SK-N-SH (cell line): ENCODE results near the gene SEMA3D. TPM values are rescaled to one million over a fixed set of nuclear protein-coding genes. Genes with fewer than 3 reads are reported as not detected.

Source experiments
- CTCF ChIA-PET: fragments of 300-600, 350-600 bp; formaldehyde crosslinking; extraction: SDS; loops from one replicate; lab custom pipeline; 2021; lab: Yijun Ruan, JAX
- POLR2A ChIA-PET: fragments of 350-600 bp; sonication (Branson Sonifier 250); formaldehyde crosslinking; extraction: SDS; loops from one replicate; lab custom pipeline; 2020; ENCODE audit warnings: antibody characterized with exemption, inconsistent platforms; lab: Yijun Ruan, JAX
- DNase-seq: peaks from one replicate; pipeline ENCODE4 v3.0.0; 2012
- H2AFZ ChIP-seq: fragments of 200-600 bp; sonication (generic); 2 replicates; pipeline ENCODE4 v1.8.1; 2016; ENCODE audit warnings: antibody characterized with exemption, mild to moderate bottlenecking, low read depth
- H3F3A ChIP-seq: fragments of 200-600 bp; sonication (generic); replicated peaks from 2 replicates; pipeline ENCODE3; 2016; ENCODE audit warnings: antibody characterized with exemption, mild to moderate bottlenecking; ENCODE audit not compliant: insufficient read depth
- H3K27ac ChIP-seq, 2 experiments: fragments of 200-500 bp in 1 of 2; fragments of 200-600 bp in 1 of 2; sonication (Bioruptor generic) in 1 of 2; sonication (generic), shearing (Covaris generic) in 1 of 2; 2 replicates each; pipeline versions ENCODE4 v1.5.1 to v1.6.1; 2014 to 2016; ENCODE audit warnings: low read depth in 2 of 2, inconsistent platforms in 1 of 2, low read length in 1 of 2, mild to moderate bottlenecking in 1 of 2, mixed read lengths in 1 of 2
- H3K27me3 ChIP-seq: fragments of 200-600 bp; sonication (generic), shearing (Covaris generic); 2 replicates; pipeline ENCODE4 v1.6.1; 2016; ENCODE audit warnings: mixed run types; ENCODE audit not compliant: insufficient read depth
- H3K36me3 ChIP-seq, 2 experiments: fragments of 200-500 bp in 1 of 2; fragments of 200-600 bp in 1 of 2; sonication (Bioruptor generic) in 1 of 2; sonication (generic) in 1 of 2; replicated peaks in 1 of 2; 2 replicates each; pipeline versions ENCODE3 to v1.5.1; 2014 to 2016; ENCODE audit warnings: low read length in 1 of 2, mild to moderate bottlenecking in 1 of 2; ENCODE audit not compliant: insufficient read depth in 2 of 2, control insufficient read depth in 1 of 2
- H3K4me1 ChIP-seq, 2 experiments: fragments of 200-500 bp in 1 of 2; fragments of 200-600 bp in 1 of 2; sonication (Bioruptor generic) in 1 of 2; sonication (generic), shearing (Covaris generic) in 1 of 2; 2 replicates each; pipeline versions ENCODE4 v1.5.1 to v1.6.1; 2014 to 2016; ENCODE audit warnings: low read depth in 1 of 2, low read length in 1 of 2, mixed run types in 1 of 2; ENCODE audit not compliant: insufficient read depth in 2 of 2, control insufficient read depth in 1 of 2
- H3K4me2 ChIP-seq: fragments of 200-600 bp; sonication (generic), shearing (Covaris generic); 2 replicates; pipeline ENCODE4 v1.6.1; 2017; ENCODE audit warnings: mixed run types
- H3K4me3 ChIP-seq, 2 experiments: fragments of 200-500 bp in 1 of 2; fragments of 200-600 bp in 1 of 2; sonication (Bioruptor generic) in 1 of 2; sonication (generic), shearing (Covaris generic) in 1 of 2; 2 replicates each; pipeline versions ENCODE4 v1.5.1 to v1.8.1; 2014 to 2016; ENCODE audit warnings: low read depth in 2 of 2, inconsistent platforms in 1 of 2, low read length in 1 of 2, mild to moderate bottlenecking in 1 of 2, mixed read lengths in 1 of 2, moderate library complexity in 1 of 2
- H3K79me2 ChIP-seq: fragments of 200-600 bp; sonication (generic); 2 replicates; pipeline ENCODE4 v1.8.1; 2017; ENCODE audit warnings: mild to moderate bottlenecking; ENCODE audit not compliant: insufficient read depth
- H3K9ac ChIP-seq: fragments of 200-600 bp; sonication (generic); 2 replicates; pipeline ENCODE4 v1.6.1; 2017; ENCODE audit warnings: mixed run types
- H3K9me2 ChIP-seq: fragments of 200-600 bp; sonication (generic); 2 replicates; pipeline ENCODE4 v1.6.1; 2017; ENCODE audit warnings: mixed run types
- H3K9me3 ChIP-seq: fragments of 200-600 bp; sonication (generic); 2 replicates; pipeline ENCODE4 v1.6.1; 2017; ENCODE audit warnings: mixed run types, mild to moderate bottlenecking, moderate library complexity
- H4K20me1 ChIP-seq: fragments of 200-600 bp; sonication (generic); 2 replicates; pipeline ENCODE4 v1.6.1; 2017; ENCODE audit warnings: mild to moderate bottlenecking, mixed run types; ENCODE audit not compliant: insufficient read depth
- ELF1 ChIP-seq: IDR thresholded peaks from 2 replicates; pipeline ENCODE4 v1.4.0; 2012
- EP300 ChIP-seq, 2 experiments: IDR thresholded peaks; 2 replicates each; pipeline versions ENCODE4 v1.4.0 to v1.6.1; 2012; ENCODE audit warnings: borderline replicate concordance in 1 of 2, low read depth in 1 of 2, low read length in 1 of 2
- EZH2phosphoT487 ChIP-seq: fragments of 200-600 bp; sonication (generic); IDR thresholded peaks from 2 replicates; pipeline ENCODE4 v1.6.1; 2017; ENCODE audit warnings: low read depth, mixed run types, mild to moderate bottlenecking, antibody characterized with exemption, moderate library complexity, borderline replicate concordance
- JUND ChIP-seq: IDR thresholded peaks from 2 replicates; pipeline ENCODE4 v1.4.0; 2012
- MEF2A ChIP-seq: IDR thresholded peaks from 2 replicates; pipeline ENCODE4 v1.4.0; 2012; ENCODE audit warnings: low read depth, borderline replicate concordance
- MXI1 ChIP-seq: IDR thresholded peaks from 2 replicates; pipeline ENCODE4 v1.6.1; 2012; ENCODE audit warnings: mild to moderate bottlenecking, low read depth, low read length, improper control_type of control experiment
- PBX3 ChIP-seq: IDR thresholded peaks from 2 replicates; pipeline ENCODE4; 2012
- RAD21 ChIP-seq: IDR thresholded peaks from 2 replicates; pipeline ENCODE4 v1.6.1; 2012; ENCODE audit warnings: mild to moderate bottlenecking, low read length
- SIN3A ChIP-seq: IDR thresholded peaks from 2 replicates; pipeline ENCODE4 v1.6.1; 2012; ENCODE audit warnings: low read depth, mild to moderate bottlenecking, low read length, moderate library complexity, borderline replicate concordance
- SMC3 ChIP-seq: IDR thresholded peaks from 2 replicates; pipeline ENCODE4 v1.6.1; 2012; ENCODE audit warnings: low read depth, low read length, improper control_type of control experiment
- TAF1 ChIP-seq: IDR thresholded peaks from 2 replicates; pipeline ENCODE4 v1.6.1; 2012; ENCODE audit warnings: low read depth, mild to moderate bottlenecking, low read length, moderate library complexity, borderline replicate concordance
- TCF12 ChIP-seq: IDR thresholded peaks from 2 replicates; pipeline ENCODE4 v1.4.0; 2012
- TEAD4 ChIP-seq: IDR thresholded peaks from 2 replicates; pipeline ENCODE4 v1.4.0; 2012; ENCODE audit warnings: mild to moderate bottlenecking, borderline replicate concordance; ENCODE audit not compliant: insufficient read depth
- USF1 ChIP-seq: IDR thresholded peaks from 2 replicates; pipeline ENCODE4 v1.4.0; 2012; ENCODE audit warnings: low read depth, borderline replicate concordance
- WGBS: methylation state at CpG from one replicate; pipeline ENCODE4 v1.1.6; 2017; ENCODE audit warnings: low lambda C conversion rate; 5-methylcytosine and 5-hydroxymethylcytosine counted together
- polyA plus RNA-seq, 3 experiments: library from polyadenylated mRNA; depleted of rRNA; stranded (reverse); fragments of >200 nt; gene quantifications; 2 replicates each; pipeline ENCODE4 v1.2.3, GENCODE V29; 2012
- TF ChIP-seq, protein P1 (sequence below): IDR thresholded peaks from 2 replicates; pipeline ENCODE4 v1.4.0; 2012; ENCODE audit warnings: low read depth
- TF ChIP-seq, protein P2 (sequence below): fragments of 200-600 bp; sonication (generic); IDR thresholded peaks from 2 replicates; pipeline ENCODE4 v1.6.1; 2017; ENCODE audit warnings: antibody characterized with exemption, mild to moderate bottlenecking, moderate library complexity
- TF ChIP-seq, protein P3 (sequence below): IDR thresholded peaks from 2 replicates; pipeline ENCODE4 v1.6.1; 2012; ENCODE audit warnings: mild to moderate bottlenecking, low read depth, low read length, moderate library complexity

The SEMA3D gene
- polyA plus RNA-seq, 1 of the 3 experiments (the other 2 are of a cell fraction) = 30.1 TPM

DNA sequence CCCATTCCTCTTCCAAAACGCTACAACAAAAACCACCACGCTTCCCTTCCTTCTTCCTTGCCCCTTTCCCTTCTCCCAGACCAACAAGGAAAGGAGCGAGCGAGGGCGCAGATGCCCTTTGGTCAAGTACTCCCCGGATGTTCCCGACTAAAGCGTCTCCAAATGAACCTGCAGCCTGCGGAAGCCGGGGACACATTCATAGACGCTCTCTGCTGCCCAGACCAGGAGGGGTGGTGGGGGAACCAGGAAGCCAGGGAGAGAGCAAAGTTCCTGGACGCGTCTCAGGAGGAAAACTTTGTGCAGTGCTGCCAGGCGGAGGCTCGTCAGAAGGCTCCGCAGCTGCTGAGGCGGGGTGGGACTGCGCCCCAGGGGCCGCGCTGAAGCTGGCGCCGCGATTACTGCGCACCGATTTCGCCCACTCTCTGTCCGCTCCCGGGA is 754 bp downstream of the SEMA3D start (continued):
- TF ChIP-seq USF1 (no peak), TCF12 (no peak), MXI1 (no peak), RAD21 (no peak), TAF1 (peak; percentile 77), EZH2phosphoT487 (no peak), JUND (no peak), EP300 (IDR thresholded peaks at IDR 0.05; ENCODE audit: borderline replicate concordance in 1 of 2, low read depth in 1 of 2, low read length in 1 of 2) (no peak), PBX3 (no peak), MEF2A (no peak)

DNA sequence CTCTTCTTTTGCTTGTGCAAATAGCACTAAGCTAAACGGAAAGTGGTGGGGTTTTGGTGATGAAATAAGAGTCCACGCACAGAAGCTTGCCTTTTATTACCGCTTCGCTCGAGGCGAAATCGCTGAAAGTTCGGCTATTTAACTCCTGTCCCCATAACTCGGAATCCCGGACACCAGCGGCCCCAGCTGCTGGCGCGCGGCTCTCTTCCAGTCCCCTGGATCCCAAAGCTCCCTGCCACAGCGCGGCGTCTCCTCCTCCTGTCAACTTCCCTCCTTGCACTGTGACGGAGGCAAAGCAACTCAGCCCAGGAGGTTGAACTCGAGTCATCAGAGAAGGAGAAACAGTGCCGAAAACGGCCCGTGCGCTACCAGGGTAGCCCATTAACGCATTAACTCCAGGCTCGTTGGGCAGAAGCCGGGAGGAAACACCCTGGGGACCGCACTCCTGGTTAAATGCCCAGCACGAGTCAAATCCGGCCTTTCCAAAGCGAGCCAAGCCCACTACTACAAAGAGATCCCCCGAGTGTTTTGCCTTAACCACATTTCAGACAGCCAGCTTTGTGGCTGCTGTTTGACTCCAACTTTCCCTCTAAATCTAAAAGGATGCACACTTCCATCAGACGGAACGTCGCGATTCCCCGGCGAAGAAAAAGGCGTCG is 1.3 kb downstream of the SEMA3D start:
- no peaks in the 10 kb centered on the region for H3K9me2 ChIP-seq
- H4K20me1 ChIP-seq = no peaks in the 10 kb centered on the region
- TF ChIP-seq TCF12 (no peak), TAF1 (0 out of 2 replicates have a peak, but pooled peaks have one; percentile 22), TEAD4 (no peak), MXI1 (peak; percentile 40), RAD21 (peak; percentile 43; the same call in 1 of the 2 replicates), SMC3 (peak; percentile 48), SIN3A (peak; percentile 65; the same call in 1 of the 2 replicates), ELF1 (no peak)
- TF ChIP-seq, protein P1, sequence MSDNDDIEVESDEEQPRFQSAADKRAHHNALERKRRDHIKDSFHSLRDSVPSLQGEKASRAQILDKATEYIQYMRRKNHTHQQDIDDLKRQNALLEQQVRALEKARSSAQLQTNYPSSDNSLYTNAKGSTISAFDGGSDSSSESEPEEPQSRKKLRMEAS = peak; percentile 47; the same call in 1 of the 2 replicates
- TF ChIP-seq, protein P2, sequence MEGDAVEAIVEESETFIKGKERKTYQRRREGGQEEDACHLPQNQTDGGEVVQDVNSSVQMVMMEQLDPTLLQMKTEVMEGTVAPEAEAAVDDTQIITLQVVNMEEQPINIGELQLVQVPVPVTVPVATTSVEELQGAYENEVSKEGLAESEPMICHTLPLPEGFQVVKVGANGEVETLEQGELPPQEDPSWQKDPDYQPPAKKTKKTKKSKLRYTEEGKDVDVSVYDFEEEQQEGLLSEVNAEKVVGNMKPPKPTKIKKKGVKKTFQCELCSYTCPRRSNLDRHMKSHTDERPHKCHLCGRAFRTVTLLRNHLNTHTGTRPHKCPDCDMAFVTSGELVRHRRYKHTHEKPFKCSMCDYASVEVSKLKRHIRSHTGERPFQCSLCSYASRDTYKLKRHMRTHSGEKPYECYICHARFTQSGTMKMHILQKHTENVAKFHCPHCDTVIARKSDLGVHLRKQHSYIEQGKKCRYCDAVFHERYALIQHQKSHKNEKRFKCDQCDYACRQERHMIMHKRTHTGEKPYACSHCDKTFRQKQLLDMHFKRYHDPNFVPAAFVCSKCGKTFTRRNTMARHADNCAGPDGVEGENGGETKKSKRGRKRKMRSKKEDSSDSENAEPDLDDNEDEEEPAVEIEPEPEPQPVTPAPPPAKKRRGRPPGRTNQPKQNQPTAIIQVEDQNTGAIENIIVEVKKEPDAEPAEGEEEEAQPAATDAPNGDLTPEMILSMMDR = peak; percentile 45
- TF ChIP-seq, protein P3, sequence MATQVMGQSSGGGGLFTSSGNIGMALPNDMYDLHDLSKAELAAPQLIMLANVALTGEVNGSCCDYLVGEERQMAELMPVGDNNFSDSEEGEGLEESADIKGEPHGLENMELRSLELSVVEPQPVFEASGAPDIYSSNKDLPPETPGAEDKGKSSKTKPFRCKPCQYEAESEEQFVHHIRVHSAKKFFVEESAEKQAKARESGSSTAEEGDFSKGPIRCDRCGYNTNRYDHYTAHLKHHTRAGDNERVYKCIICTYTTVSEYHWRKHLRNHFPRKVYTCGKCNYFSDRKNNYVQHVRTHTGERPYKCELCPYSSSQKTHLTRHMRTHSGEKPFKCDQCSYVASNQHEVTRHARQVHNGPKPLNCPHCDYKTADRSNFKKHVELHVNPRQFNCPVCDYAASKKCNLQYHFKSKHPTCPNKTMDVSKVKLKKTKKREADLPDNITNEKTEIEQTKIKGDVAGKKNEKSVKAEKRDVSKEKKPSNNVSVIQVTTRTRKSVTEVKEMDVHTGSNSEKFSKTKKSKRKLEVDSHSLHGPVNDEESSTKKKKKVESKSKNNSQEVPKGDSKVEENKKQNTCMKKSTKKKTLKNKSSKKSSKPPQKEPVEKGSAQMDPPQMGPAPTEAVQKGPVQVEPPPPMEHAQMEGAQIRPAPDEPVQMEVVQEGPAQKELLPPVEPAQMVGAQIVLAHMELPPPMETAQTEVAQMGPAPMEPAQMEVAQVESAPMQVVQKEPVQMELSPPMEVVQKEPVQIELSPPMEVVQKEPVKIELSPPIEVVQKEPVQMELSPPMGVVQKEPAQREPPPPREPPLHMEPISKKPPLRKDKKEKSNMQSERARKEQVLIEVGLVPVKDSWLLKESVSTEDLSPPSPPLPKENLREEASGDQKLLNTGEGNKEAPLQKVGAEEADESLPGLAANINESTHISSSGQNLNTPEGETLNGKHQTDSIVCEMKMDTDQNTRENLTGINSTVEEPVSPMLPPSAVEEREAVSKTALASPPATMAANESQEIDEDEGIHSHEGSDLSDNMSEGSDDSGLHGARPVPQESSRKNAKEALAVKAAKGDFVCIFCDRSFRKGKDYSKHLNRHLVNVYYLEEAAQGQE = no peak
- 2% methylated on average over 38 of the region's 39 CpGs for WGBS
- 0 out of 2 replicates have a peak, but pooled peaks cover 3% of the 10 kb centered on the region for H3K79me2 ChIP-seq
- peak overlapping the region; percentile 97 for H2AFZ ChIP-seq
- CTCF ChIA-PET = interaction anchor here (0.6 to 11.8 kb wide), 29 partner anchors 9 to 1254 kb away, joined by 3 to 134 read pairs (median 5); no protein-coding TSS in a partner anchor
- no peaks in the 10 kb centered on the region for H3F3A ChIP-seq
- peak overlapping the region; percentile 71 for H3K9ac ChIP-seq
- peaks cover 4 to 26% of the 10 kb centered on the region in 2 experiments; a peak in 3 of 4 replicates for H3K4me1 ChIP-seq
- H3K27me3 ChIP-seq = no peaks in the 10 kb centered on the region
- H3K4me2 ChIP-seq = peak overlapping the region; percentile 84
- peak overlapping the region; percentile 90 to 97 for H3K4me3 ChIP-seq
- H3K27ac ChIP-seq = peak overlapping the region; percentile 29 to 61; a peak in 3 of 4 replicates
- POLR2A ChIA-PET = no interaction called here
- peaks cover 2 to 5% of the 10 kb centered on the region in 2 experiments for H3K36me3 ChIP-seq
- DNase-seq = peak; percentile 58
- no peaks in the 10 kb centered on the region for H3K9me3 ChIP-seq
